ENCODE data around the gene ZNF335.

DNA sequence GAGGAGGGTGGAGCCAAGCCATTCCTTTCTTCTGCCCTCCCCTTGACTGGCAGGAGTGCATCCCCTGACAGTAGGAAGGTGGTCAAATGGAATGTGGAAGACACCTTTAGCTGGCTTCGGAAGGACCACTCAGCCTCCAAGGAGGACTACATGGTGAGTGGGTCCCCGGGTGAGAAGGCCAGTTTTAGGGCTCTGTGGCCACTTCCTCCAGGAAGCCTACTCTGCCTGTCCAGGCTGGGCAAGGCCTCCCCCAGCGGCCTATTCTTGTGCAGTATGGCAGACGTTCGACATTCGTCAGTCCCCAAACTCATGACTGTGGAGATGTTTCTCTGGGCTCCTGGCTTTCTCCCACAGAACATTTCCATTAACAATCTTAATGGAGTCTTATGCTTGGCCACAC is 28.4 kb downstream of the ZNF335 start:
- TF ChIP-seq, protein P1, sequence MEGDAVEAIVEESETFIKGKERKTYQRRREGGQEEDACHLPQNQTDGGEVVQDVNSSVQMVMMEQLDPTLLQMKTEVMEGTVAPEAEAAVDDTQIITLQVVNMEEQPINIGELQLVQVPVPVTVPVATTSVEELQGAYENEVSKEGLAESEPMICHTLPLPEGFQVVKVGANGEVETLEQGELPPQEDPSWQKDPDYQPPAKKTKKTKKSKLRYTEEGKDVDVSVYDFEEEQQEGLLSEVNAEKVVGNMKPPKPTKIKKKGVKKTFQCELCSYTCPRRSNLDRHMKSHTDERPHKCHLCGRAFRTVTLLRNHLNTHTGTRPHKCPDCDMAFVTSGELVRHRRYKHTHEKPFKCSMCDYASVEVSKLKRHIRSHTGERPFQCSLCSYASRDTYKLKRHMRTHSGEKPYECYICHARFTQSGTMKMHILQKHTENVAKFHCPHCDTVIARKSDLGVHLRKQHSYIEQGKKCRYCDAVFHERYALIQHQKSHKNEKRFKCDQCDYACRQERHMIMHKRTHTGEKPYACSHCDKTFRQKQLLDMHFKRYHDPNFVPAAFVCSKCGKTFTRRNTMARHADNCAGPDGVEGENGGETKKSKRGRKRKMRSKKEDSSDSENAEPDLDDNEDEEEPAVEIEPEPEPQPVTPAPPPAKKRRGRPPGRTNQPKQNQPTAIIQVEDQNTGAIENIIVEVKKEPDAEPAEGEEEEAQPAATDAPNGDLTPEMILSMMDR (IDR thresholded peaks at IDR 0.05; ENCODE audit: low read depth, low read length) = no peak
- no peak for TF ChIP-seq POLR2A (IDR thresholded peaks at IDR 0.05; ENCODE audit: extremely low read depth, insufficient read length)
- TF ChIP-seq, protein P2, sequence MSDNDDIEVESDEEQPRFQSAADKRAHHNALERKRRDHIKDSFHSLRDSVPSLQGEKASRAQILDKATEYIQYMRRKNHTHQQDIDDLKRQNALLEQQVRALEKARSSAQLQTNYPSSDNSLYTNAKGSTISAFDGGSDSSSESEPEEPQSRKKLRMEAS (IDR thresholded peaks at IDR 0.05; ENCODE audit: low read depth, low read length) = no peak
- TF ChIP-seq MYC (IDR thresholded peaks at IDR 0.05; ENCODE audit: low read depth, low read length) = no peak

Measured in NB4 (cell line).